DOHH2 (cell line): ENCODE results near the gene PFDN2.

Experiments used
- H3F3A ChIP-seq: fragments of 200-600 bp; sonication (generic), shearing (Covaris generic); 2 replicates; pipeline ENCODE4 v1.6.0; 2016; ENCODE audit warnings: antibody characterized with exemption, mild to moderate bottlenecking; ENCODE audit not compliant: control insufficient read depth, insufficient read depth
- H3K27ac ChIP-seq: fragments of 200-600 bp; sonication (generic); 2 replicates; pipeline ENCODE4 v1.5.1; 2014; ENCODE audit warnings: low read depth, mild to moderate bottlenecking, low read length, moderate library complexity
- H3K27me3 ChIP-seq: fragments of 200-600 bp; sonication (generic); 2 replicates; pipeline ENCODE4 v1.6.1; 2014; ENCODE audit warnings: mild to moderate bottlenecking, low read length, mixed read lengths; ENCODE audit not compliant: control insufficient read depth
- H3K36me3 ChIP-seq: fragments of 200-600 bp; sonication (generic); 2 replicates; pipeline ENCODE4 v1.6.1; 2014; ENCODE audit warnings: mild to moderate bottlenecking, low read length, moderate library complexity, mixed read lengths; ENCODE audit not compliant: control insufficient read depth
- H3K4me1 ChIP-seq: fragments of 200-600 bp; sonication (generic); 2 replicates; pipeline ENCODE4 v1.6.1; 2014; ENCODE audit warnings: mild to moderate bottlenecking, low read length, mixed read lengths; ENCODE audit not compliant: control insufficient read depth
- H3K4me2 ChIP-seq: fragments of 200-600 bp; sonication (generic); 2 replicates; pipeline ENCODE4 v1.6.0; 2014; ENCODE audit warnings: mild to moderate bottlenecking, low read length, moderate library complexity
- H3K4me3 ChIP-seq: fragments of 200-600 bp; sonication (generic); 2 replicates; pipeline ENCODE4 v1.5.1; 2014; ENCODE audit warnings: mild to moderate bottlenecking, low read length, mixed read lengths
- H3K79me2 ChIP-seq: fragments of 200-600 bp; sonication (generic); 2 replicates; pipeline ENCODE4 v1.6.1; 2014; ENCODE audit warnings: mild to moderate bottlenecking, low read length, mixed read lengths; ENCODE audit not compliant: control insufficient read depth
- H3K9me2 ChIP-seq: fragments of 200-600 bp; sonication (generic); replicated peaks from 2 replicates; pipeline ENCODE4 v1.6.1; 2014; ENCODE audit warnings: mild to moderate bottlenecking, low read length, mixed read lengths; ENCODE audit not compliant: control insufficient read depth
- H3K9me3 ChIP-seq: fragments of 200-600 bp; sonication (generic); 2 replicates; pipeline ENCODE4 v1.6.1; 2014; ENCODE audit warnings: antibody characterized with exemption, low read length, mixed read lengths; ENCODE audit not compliant: control insufficient read depth, insufficient read depth
- H4K20me1 ChIP-seq: fragments of 200-600 bp; sonication (generic); 2 replicates; pipeline ENCODE4 v1.6.0; 2014; ENCODE audit warnings: low read depth, mild to moderate bottlenecking, antibody characterized with exemption, low read length, moderate library complexity; ENCODE audit not compliant: control insufficient read depth, insufficient read depth
- EZH2phosphoT487 ChIP-seq: fragments of 200-600 bp; sonication (generic); IDR thresholded peaks from 2 replicates; pipeline ENCODE4 v1.6.1; 2017; ENCODE audit warnings: borderline replicate concordance, mild to moderate bottlenecking, antibody characterized with exemption, low read length, moderate library complexity, mixed read lengths
- TF ChIP-seq, protein P1 (sequence below): fragments of 200-600 bp; sonication (generic); IDR thresholded peaks from one replicate; pipeline ENCODE4 v1.5.1; 2014; ENCODE audit warnings: antibody characterized with exemption, mild to moderate bottlenecking, low read depth, low read length; ENCODE audit not compliant: poor library complexity, severe bottlenecking

PFDN2 gene

DNA sequence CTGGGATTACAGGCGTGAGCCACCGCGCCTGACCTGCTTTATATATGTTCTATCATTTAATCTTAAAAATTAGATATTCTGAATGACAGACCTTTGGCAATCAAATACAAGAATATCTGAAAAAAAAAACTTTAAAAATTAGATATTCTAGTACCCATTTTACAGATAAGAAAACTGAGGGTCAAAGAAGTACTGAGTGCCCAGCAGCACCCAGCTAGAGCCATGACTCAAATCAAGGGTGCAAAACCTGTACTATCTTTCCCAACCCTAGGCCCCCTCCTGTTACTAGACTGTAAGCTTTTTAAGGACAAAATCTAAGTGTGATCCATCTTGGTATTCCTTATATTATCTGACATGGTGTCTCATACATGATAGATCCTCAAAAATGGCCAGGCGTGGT lies 56.4 kb downstream of the PFDN2 start:
- no peaks in the 10 kb centered on the region for H3K27me3 ChIP-seq
- H3K27ac ChIP-seq, result no peak overlapping the region
- H3F3A ChIP-seq, result no peaks in the 10 kb centered on the region
- H3K4me3 ChIP-seq, result no peak overlapping the region
- H3K9me2 ChIP-seq, result no peaks in the 10 kb centered on the region
- no peaks in the 10 kb centered on the region for H3K4me1 ChIP-seq
- H3K9me3 ChIP-seq, result no peaks in the 10 kb centered on the region
- H3K36me3 ChIP-seq, result peaks cover 39% of the 10 kb centered on the region
- H4K20me1 ChIP-seq, result peaks cover 3% of the 10 kb centered on the region; the same call in 1 of the 2 replicates
- H3K79me2 ChIP-seq, result peaks cover 65% of the 10 kb centered on the region
- no peak for TF ChIP-seq EZH2phosphoT487
- TF ChIP-seq, protein P1, sequence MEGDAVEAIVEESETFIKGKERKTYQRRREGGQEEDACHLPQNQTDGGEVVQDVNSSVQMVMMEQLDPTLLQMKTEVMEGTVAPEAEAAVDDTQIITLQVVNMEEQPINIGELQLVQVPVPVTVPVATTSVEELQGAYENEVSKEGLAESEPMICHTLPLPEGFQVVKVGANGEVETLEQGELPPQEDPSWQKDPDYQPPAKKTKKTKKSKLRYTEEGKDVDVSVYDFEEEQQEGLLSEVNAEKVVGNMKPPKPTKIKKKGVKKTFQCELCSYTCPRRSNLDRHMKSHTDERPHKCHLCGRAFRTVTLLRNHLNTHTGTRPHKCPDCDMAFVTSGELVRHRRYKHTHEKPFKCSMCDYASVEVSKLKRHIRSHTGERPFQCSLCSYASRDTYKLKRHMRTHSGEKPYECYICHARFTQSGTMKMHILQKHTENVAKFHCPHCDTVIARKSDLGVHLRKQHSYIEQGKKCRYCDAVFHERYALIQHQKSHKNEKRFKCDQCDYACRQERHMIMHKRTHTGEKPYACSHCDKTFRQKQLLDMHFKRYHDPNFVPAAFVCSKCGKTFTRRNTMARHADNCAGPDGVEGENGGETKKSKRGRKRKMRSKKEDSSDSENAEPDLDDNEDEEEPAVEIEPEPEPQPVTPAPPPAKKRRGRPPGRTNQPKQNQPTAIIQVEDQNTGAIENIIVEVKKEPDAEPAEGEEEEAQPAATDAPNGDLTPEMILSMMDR, result no peak
- no peak overlapping the region for H3K4me2 ChIP-seq

DNA sequence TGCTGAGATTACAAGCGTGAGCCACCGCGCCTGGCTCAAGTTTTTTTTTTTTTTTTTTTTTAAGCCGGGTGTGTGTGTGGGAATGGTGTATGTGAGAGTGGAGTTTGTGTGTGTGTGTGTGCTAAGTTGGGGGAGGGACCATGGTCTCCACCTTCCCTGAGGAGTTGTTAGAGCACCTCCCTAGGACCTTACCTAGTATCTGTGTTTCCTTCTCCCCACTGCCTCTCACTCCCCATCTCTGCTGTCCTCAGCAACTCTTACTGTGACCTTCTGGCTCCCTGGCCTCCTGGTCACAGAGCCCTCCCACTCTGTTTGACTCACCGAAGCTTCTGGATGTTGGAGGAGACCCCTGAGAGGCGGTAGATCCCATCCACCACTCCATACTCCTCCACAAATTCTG lies 58.5 kb downstream of the PFDN2 start:
- Histone ChIP-seq H3K9me2 (no peaks in the 10 kb centered on the region), H3K79me2 (peaks cover 51% of the 10 kb centered on the region), H3K4me1 (no peaks in the 10 kb centered on the region), H3K27ac (no peak overlapping the region), H4K20me1 (no peaks in the 10 kb centered on the region; the same call in 1 of the 2 replicates), H3K9me3 (no peaks in the 10 kb centered on the region), H3K36me3 (peaks cover 50% of the 10 kb centered on the region), H3K4me3 (no peak overlapping the region), H3F3A (no peaks in the 10 kb centered on the region), H3K27me3 (no peaks in the 10 kb centered on the region), H3K4me2 (no peak overlapping the region)
- TF ChIP-seq EZH2phosphoT487, result no peak
- TF ChIP-seq, protein P1, result no peak

DNA sequence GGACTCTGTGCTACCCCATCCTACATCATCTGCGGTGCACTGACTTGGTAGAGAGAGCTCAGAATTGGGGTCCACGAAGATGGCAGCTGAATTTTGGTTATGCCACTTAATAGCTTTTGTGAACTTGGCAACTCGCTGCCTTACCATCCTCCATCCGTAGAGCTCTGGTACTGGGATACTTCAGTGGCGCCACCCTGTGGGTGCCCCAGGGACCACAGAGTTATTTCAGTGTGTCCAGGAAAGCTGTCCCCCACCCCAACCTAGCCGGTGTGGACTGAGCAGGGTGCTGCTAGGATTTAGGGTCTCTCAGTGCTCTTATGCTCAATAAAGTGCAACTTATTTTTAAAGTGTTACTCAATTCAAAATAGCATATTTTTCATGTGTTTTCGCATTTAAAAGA lies 63.0 kb downstream of the PFDN2 start:
- Histone ChIP-seq H3F3A (no peaks in the 10 kb centered on the region), H3K27me3 (no peaks in the 10 kb centered on the region), H3K27ac (no peak overlapping the region), H3K4me1 (no peaks in the 10 kb centered on the region), H3K36me3 (peaks cover 79% of the 10 kb centered on the region), H3K9me2 (no peaks in the 10 kb centered on the region), H3K79me2 (peaks cover 16% of the 10 kb centered on the region), H3K9me3 (no peaks in the 10 kb centered on the region), H3K4me2 (no peak overlapping the region), H3K4me3 (no peak overlapping the region), H4K20me1 (no peaks in the 10 kb centered on the region)
- TF ChIP-seq, protein P1, result peak; percentile 75
- TF ChIP-seq EZH2phosphoT487, result no peak

DNA sequence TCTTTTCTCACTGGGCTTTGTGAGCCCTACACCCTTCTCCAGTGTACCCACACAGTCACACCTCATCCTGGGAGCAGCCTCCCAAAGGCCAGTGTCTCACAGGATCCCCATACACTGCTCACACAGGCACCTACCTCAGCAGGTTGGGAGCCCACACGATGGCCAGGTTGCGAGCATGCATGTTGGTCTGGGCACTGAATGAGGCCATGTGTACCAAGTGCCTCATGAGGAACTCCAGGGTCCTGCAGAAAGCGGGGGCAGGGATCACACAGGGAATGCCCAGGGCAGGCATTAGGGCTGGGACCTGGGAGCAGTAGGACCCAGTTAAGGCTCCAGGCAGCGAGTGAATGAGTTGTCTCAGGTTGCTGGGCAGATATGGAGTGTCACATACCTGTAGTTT lies 63.6 kb downstream of the PFDN2 start:
- Histone ChIP-seq H3K4me1 (no peaks in the 10 kb centered on the region), H3K79me2 (peaks cover 10% of the 10 kb centered on the region), H3F3A (no peaks in the 10 kb centered on the region), H3K27ac (no peak overlapping the region), H3K36me3 (peaks cover 79% of the 10 kb centered on the region), H3K9me3 (no peaks in the 10 kb centered on the region), H3K9me2 (no peaks in the 10 kb centered on the region), H4K20me1 (no peaks in the 10 kb centered on the region), H3K4me2 (no peak overlapping the region), H3K4me3 (no peak overlapping the region), H3K27me3 (no peaks in the 10 kb centered on the region)
- TF ChIP-seq, protein P1, result no peak
- TF ChIP-seq EZH2phosphoT487, result no peak
